HG03103 (cell line): Measurements from ENCODE around the gene OR1K1.

Experiments
- ATAC-seq: cut with Tn5 transposase; IDR thresholded peaks from one replicate; pipeline ENCODE4 v1.9.1; 2021; ENCODE audit warnings: low read depth; ENCODE audit not compliant: unreplicated experiment

OR1K1 gene

GRCh38 chr9:122848256-122848943, 48.5 kb downstream of the OR1K1 start:
- ATAC-seq, result no peak
